ENCODE measurements around the gene INSIG1.
A peak's percentile ranks its signal among the peaks of the same experiment; 100 is the strongest.

Gene INSIG1

DNA sequence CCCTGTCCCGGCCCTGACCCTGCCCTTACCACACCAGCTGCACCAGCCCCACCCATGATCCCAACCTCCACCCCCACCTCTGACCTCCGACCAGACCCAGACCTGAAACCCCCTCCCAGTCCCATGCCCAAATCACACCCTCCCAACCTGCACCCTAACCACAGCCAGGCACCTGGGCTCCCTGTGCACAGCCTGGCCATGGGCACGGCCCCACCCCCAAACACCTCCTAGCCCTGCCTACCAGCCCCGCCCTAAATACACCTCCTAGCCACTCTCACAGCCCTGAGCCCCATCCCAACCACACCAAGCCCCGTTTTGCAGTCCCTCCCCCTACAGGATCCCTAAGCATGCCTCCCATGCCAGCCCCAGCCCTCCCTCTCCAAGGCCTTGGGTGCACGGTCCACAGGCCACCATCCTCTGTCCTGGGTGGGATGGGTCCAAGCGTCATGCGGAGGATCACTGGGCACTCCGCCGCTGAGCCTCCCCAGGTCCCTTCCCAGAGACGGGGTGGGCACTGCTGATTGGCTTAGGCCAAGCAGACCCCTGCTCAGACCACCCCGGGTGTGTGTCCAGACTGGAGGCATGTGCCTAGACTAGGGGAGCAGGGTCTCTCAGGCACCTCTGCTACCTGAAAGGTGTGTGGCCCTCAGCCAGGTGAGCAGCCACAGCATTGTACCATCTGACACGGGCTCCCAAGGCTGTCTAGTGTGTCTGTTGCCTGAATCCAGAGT lies 30.1 kb downstream of the INSIG1 start:
- DNase-seq (ENCODE audit: low read depth) = no peak

DNA sequence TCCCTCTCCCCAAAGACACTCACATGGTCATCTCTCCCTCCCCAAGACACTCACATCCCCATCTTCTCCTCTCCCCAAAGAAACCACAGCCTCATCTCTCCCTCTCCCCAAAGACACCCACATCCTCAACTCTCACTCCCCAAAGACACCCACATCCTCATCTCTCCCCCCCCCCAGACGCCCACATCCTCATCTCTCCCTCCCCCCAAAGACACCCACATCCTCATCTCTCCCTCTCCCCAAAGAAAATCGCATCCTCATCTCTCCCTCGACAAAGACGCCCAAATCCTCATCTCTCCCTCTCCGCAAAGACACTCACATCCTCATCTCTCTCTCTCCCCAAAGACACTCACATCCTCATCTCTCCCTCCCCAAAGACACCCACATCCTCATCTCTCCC lies 31.5 kb downstream of the INSIG1 start:
- DNase-seq (ENCODE audit: low read depth) = no peak

DNA sequence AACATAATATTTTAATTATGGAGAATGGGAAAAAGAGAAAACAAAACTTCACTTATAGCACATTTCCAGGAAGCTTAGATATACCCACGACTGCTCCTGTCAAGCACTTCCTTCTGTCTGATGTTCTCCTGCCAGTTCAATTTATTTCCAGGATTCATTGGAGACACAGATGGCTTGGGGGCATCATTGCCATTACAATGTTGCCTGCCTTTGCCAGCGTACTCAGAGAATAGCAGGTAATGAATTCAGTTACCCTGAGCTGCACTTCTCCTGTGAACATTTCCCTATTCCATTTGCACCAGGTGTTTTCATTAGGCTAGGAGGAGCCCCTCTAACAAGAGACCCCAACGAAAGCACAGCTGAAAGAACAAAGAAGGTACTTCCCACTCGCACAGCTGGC lies 33.7 kb downstream of the INSIG1 start:
- no peak for DNase-seq (ENCODE audit: low read depth)

DNA sequence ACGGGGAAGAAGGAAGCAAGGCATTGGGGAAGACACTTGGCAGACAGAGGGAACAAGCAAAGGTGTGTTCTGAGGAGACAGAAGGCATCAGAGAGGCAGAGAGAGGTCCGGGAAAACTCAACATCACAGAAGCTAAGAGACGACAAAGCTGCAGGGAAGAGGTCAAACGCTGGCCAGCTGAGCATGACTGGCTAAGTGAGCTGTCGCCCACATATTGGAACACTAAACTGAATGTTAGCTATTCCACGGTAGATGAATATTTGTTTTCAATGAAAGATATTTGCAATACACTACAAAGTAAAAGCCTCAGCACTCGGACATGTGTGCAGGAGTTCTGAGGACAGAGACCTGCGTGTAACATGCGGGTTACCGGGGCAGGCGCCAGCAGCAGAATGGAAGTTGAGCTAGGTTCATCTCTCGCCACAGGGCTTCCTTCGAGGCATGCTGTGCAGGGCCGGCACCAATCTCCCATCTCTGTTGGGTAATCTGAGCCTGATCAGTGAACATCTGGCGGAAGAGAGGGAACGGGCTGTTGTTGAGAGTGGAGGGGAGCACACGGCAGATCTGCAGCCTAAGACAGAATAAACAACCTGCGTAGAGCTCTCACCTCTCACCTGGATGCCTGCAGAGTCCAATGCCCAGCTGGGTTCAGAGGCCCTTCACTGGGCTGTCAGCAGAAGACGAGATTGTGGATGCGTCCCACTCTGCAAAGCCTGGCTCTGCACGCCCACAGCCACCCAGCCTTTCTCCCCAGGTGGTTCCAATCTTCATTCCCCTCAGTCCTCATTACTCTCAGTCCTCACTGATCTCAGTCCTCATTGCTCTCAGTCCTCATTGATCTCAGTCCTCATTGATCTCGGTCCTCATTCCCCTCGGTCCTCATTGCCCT lies 35.9 kb downstream of the INSIG1 start:
- DNase-seq (ENCODE audit: low read depth) = no peak

DNA sequence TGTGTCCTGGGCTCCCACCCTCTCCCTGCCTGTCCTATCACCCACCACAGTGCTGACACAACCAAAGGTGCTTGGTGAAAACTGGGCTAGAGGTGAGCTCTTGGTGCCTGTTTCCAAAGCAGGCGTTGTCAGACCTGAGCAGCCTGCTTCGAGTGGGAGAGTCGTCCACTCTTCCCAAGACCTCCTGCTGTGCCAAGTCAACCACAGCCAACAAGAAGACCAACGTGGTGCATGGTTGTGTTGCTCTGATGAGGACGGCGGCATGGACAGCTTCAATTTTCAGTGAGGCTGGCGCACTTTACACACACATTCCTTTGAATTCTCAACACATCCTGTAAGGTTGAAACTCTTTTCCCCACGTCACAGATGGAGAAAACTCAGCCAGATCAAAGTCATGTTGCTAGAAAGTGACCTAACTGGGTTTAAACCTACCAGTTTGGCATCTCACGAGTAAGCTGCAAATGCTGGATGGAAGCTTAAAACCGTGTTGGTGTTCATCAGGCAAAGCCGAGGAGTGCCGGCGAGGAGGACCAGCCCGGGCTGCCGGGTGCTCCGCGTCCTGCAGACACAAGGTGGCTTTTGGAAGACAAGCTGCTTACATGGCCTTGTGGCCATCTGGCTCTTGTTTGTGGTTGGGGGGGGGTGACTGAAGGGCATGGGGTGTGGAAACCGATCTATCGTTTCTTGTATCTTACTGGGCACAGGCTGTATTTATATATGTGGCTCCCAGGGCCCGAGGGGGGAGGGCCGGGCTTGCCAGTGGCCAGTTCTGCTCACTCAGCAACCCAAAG lies 39.3 kb downstream of the INSIG1 start:
- no peak for DNase-seq (ENCODE audit: low read depth)

DNA sequence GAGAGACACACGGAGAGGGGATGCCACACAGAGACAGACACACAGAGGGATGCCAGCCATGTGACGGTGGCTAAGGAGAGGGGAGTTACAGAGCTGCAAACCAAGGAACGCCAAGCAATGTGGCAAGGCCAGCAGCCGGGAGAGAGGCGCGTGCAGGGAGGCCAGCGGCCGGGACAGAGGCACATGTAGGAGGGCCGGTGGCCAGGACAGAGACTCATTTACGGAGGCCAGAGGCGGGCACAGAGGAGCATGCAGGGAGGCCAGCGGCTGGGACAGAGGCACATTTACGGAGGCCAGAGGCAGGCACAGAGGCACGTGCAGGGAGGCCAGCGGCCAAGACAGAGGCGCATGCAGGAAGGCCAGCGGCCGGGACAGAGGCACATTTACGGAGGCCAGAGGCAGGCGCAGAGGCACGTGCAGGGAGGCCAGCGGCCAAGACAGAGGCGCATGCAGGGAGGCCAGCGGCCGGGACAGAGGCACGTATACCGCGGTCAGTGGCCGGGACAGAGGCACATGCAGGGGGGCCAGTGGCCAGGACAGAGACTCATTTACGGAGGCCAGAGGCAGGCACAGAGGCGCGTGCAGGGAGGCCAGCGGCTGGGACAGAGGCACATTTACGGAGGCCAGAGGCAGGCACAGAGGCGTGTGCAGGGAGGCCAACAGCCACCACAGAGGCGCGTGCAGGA lies 40.4 kb downstream of the INSIG1 start:
- no peak for DNase-seq (ENCODE audit: low read depth)

DNA sequence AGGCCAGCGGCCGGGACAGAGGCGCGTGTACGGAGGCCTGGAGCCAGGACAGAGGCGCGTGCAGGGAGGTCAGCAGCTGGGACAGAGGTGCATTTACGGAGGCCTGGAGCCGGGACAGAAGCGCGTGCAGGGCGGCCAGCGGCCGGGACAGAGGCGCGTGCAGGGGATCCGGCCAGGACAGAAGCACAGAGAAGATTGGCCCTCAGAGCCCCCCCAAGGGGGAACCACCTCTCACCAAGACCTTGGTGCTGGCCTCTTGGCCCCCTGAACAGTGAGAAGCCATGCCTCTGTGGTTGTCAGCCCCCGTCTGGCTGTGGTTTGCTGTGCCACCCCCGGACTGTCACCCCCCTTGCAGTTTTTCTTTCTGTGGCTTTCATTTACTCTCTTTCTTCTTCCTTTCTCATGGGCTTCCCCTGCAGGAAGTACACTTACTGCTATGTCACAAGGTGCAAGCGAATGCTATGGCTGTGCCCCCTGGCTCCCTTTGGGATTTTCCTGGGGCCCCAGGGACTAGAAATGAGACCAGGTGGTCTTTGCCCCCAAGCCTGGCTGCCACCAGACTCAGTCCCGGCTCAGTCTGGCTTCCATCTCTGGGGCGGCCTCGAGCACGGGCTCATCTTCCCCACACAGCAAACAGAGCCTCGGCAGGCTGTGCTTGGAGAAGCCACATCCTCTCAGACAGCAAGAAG lies 41.1 kb downstream of the INSIG1 start:
- no peak for DNase-seq (ENCODE audit: low read depth)

DNA sequence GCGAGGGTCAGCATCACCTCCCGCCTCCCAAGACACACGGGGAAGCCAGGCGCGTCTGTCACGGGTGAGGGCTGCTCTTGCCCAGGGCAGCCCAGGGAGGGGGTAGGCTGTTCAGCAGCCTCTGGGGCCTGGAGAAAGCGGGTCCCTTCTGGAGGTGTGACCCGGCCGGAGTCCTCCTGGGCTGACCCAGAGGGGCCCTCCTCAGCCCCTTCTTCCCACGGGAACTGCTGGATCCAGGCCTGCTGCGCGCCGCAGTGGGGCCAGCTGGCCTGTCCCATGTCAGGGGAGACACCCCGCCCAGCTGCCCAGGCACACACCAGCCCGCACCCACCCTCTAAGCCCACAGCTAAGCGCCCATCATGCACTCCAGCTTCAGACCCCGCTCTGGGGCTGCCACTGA lies 41.8 kb downstream of the INSIG1 start:
- DNase-seq (ENCODE audit: low read depth) = no peak

DNA sequence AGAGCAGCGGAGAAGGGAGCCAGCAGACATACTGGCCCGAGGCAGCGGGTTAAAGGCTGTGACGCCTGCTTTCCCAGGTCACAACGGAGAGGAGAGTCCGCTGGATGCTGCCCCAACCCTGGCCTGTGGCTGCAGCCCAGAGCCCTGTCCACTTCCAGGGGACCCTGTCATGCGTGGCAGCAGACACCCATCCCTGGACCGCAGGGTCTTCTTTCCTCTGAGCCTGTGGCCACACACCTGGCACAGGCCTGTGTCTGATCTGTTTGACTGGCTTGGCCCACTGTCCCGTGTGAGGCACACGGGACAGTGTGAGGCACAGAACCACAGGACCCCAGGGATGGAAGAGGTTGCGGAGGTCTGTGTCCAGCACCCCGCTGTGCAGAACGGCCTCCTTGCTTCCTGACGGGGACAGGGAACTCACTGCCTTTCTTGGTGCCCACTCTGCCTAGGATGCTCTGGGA lies 42.4 kb downstream of the INSIG1 start:
- DNase-seq (ENCODE audit: low read depth) = no peak

DNA sequence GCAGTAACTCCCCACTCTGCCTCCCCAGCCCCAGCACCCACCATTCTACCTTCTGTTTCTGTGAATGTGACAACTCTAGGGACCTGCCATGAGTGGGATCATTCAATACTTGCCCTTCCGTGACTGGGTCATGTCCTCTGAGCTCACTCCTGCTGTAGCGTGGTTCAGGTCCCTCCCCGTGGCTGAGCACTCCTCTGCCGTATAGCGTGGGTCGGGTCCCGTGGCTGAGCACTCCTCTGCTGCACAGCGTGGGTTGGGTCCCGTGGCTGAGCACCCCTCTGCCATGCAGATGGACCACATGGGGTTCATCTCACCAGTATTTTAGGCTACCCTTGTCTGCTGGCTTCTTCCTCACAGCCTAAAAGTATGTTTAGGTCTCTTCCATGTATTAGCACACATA lies 43.0 kb downstream of the INSIG1 start:
- DNase-seq (ENCODE audit: low read depth) = no peak

DNA sequence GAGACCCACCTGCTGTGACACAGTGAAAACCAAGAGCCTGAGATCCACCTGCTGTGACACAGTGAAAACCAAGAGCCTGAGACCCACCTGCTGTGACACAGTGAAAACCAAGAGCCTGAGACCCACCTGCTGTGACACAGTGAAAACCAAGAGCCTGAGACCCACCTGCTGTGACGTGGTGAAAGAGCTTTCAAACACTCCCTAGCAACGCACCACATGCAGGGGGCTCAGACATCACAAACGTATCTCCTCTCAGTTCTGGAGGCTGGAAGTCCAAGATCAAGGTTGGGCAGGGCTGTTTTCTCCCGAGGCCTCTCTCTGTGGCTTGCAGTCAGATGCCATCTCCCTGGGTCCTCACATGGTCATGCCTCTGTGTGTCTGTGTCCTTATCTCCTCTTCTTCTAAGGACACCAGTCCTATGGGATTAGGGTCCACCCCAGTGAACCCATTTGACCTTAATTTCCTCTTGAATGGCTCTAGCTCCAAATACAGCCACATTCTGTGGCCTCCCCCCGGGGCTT lies 43.8 kb downstream of the INSIG1 start:
- DNase-seq (ENCODE audit: low read depth) = no peak

DNA sequence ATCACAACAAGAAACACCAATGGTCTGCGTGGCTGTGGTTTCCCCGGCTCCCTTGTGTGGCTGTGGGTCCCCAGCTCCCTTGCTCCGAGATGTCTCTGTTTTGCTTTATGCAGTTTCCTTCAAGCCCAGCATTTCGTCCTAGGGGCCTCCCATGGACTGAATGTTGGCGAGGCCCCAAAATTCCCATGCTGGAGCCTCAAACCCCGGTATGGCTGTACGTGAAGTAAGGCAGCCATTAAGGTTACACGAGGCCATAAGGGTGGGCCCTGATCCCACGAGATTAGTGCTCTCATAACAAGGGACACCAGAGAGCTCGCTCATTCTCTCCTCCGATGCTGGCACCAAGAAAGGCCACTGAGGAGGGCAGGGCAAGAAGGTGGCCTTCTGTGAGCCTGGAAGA lies 44.6 kb downstream of the INSIG1 start:
- DNase-seq (ENCODE audit: low read depth) = no peak

DNA sequence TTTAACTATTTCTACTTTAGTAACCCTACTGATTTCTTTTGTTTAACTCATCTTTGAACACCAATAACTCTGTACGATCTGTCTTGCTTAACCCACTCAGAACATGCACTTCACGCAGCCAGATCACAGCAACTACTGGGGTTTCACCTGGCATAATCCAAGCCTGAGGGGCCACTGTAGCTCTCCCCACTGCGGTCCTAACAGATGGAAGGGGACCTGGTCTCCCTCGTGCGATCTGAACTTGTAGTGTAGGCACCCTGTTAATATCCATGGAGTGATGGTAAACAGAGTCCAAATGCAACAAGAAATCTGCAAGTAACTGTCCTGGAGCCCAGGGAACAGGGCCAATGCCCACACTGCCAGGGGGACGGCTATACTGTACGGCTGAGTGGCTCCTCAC lies 45.5 kb downstream of the INSIG1 start:
- no peak for DNase-seq (ENCODE audit: low read depth)

DNA sequence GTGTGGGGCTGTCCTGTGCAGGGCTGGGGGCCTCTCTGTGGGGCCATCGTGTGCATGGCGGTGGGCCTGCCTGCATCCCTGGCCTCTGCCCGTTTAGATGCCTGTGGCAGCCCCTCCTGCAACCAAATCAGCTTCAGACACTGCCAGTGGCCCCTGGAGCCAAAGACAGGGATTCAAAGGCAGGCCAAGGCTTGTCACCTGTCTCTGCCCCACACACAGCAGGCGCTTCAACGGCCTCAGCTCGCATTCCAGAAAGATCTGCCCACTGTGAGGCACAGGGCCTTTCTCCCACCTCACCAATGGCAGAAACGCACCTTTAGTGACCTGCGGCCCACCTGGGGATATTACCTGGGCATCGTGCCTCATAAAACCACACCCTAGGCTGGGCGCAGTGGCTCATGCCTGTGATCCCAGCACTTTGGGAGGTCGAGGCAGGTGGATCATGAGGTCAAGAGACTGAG lies 46.0 kb downstream of the INSIG1 start:
- no peak for DNase-seq (ENCODE audit: low read depth)

DNA sequence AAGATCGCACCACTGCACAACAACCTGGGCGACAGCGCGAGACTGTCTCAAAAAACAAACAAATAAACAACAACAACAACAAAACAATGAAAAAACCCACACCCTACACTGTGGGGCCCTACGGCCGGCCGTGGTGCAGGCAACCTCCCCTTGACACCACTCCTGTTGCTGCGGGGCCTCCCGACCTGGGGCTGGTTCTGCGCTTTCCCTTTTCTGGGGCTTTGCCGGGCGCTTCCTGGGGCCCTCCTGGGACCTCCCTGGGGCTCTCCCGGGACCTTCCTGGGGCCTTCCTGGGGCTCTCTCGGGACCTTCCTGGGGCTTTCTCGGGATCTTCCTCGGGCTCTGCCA lies 46.6 kb downstream of the INSIG1 start:
- no peak for DNase-seq (ENCODE audit: low read depth)

DNA sequence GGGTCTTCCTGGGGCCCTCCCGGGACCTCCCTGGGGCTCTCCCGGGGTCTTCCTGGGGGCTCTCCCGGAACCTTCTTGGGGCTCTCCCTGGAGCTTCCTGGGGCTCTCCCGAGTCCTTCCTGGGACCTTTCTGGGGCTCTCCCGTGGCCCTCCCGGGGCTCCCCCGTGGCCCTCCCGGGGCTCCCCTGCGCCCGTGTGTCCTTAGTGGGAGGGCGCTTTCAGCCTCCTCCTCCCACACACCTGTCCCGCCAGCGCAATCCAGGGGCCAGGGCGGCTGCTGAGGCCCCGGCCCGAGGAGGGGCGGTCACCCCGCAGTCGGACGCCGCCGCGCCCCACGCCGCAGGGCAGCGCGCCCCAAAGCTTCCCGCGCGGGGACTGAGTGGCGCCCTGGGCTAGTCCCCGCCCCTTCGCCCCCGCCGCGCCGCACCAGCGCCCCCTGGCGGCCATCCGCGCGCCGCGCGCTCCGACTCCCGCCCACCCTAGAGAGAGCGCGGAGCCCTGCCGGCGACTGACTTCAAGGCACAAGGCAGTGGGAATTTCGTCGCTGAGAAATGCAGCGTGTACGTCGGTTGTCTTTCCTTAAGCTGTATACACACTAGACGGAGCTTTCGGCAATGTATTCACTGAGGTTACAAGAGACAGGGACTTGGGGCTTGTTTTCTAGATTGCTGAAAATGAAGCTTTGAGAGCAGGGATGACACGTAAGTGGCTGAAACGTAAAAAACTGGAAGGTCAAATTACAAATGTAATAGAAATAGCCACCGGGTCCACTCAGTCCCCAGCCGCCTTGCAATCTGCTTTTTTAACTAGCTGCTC lies 47.1 kb downstream of the INSIG1 start:
- DNase-seq (ENCODE audit: low read depth) = peak; percentile 55

DNA sequence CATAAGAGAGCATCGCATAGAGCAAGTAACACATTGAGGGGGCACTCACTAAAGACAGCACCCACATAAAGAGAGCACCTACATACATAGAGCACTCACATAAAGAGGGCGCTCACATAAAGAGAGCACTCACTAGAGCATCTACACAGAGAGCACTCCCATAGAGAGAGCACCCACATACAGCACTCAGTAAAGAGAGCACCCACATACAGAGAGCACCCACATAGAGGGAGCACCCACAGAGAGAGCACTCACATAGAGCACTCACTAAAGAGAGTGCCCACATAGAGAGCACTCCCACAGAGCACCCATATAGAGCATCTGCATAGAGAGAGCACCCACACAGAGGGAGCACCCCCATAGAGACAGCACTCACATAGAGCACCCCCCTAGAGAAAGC lies 47.8 kb downstream of the INSIG1 start:
- no peak for DNase-seq (ENCODE audit: low read depth)

DNA sequence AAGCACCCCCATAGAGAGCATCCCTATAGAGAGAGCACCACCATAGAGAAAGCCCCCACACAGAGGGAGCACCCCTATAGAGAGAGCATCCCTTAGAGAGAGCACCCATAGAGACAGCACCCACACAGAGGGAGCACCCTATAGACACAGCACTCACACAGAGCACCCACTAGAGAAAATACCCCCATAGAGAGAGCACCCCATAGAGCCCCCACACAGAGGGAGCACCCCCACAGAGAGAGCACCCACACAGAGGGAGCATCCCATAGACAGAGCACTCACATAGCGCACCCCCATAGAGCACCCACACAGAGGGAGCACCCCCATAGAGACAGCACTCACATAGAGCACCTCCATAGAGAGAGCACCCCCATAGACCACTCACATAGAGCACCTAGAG lies 48.6 kb downstream of the INSIG1 start:
- DNase-seq (ENCODE audit: low read depth) = no peak

DNA sequence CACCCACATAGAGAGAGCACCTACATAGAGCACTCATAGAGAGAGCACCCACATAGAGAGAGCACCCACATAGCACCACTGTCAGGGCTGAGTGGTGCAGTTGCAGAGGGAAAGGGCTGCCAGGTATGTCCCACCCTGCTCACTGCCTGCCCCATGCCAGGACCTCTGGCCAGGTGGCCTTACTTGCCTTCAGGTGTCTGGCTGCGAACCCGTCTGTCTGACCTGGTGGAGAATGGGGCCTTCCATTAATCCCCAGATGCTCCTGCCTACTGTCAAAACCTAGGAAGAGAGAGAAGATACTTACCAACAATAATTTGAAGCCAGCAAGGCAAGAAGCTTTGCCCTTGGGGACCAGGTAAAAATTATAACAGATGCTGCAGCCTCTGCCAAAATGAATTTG lies 51.1 kb downstream of the INSIG1 start:
- DNase-seq (ENCODE audit: low read depth) = no peak

DNA sequence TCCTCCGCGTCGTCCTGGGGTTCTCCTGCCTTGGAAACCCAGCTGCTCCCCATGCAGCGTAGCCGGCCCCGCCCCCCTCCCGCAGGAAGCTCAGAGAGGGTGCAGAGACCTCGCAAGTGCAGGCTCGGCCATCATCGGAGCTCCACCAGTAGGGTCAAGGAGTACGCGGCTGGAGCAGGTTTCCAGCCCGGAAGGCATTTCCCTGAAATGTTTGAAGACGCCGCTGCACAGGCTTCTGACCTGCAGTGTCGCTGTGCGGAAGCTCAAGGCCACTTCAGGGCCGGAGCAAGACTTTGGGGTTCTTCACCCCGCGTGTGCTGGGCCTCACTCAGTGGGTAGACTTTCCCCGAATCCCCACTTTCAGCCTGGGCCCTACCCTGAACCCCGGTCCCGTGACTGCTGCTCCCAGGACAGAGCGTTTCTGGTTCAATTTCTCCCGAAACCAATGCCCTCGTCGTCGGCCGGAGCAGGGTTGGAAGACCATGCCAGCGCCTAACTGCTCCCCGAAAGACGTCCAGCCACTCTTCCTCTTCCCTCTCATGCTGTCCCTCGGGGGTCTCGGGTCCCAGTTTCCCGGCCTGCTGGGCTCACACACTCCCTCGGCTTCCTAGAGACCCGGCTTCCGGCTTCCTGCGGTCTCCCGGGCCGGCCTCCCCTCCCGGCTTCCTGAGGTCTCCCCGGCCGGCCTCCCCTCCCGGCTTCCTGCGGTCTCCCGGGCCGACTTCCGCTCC lies 52.1 kb downstream of the INSIG1 start:
- DNase-seq (ENCODE audit: low read depth) = no peak

All from T-helper 22 cell (primary cell).